ENCODE results near the gene AOC3. TPM values are rescaled to one million over a fixed set of nuclear protein-coding genes. Genes with fewer than 3 reads are reported as not detected.

The AOC3 gene
- total and polyA plus RNA-seq, 2 of the 13 experiments (the other 11 are each of a cell fraction or from before 2014, with no cell fraction given), result 8.7 to 51.7 TPM

DNA sequence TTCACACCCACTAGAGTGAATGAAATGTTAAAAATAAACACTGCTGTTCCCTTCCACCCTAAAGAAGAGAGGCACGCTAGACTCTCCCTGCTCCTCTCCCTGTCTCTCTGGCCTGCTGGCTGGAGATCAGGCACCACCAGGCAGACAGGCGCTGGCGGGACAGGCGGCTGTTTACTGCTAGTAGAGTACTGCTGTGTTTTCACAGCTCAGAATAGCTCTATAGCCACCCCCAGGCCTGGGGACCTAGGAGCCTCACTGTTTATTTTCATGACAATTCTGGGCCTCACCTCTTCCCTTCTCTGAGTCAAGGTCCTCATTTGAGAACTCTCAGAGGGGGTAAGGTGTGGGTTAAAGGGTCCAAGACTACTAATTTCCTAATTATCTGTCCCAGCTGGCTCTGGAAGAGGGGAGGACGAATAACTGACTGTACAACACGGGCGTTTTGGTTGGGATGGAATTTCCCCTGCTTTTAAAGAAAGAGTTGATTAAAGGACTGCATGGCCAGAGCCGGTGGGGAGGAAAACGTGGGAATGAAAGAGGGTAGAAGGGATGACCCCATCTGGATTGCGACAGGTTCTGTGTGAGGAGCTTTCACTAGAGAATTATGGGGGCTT lies 40.6 kb downstream of the AOC3 start (continued):
- TF ChIP-seq KDM1A (CRISPR knock-in tag; IDR thresholded peaks at IDR 0.05) (no peak), ZNF674 (CRISPR knock-in tag; IDR thresholded peaks at IDR 0.05; ENCODE audit: low read depth) (no peak), POLR2A (IDR thresholded peaks at IDR 0.05; ENCODE audit: insufficient read depth in 1 of 2, low read depth in 2 of 2, low read length in 2 of 2) (no peak), CEBPG (CRISPR knock-in tag; IDR thresholded peaks at IDR 0.05) (peak; percentile 28), TFDP2 (CRISPR knock-in tag; IDR thresholded peaks at IDR 0.05) (no peak; the same call in 1 of the 2 replicates), ZNF251 (CRISPR knock-in tag; IDR thresholded peaks at IDR 0.05) (no peak), SUZ12 (IDR thresholded peaks at IDR 0.05; ENCODE audit: low read depth, low read length) (no peak), ZNF484 (CRISPR knock-in tag; IDR thresholded peaks at IDR 0.05; ENCODE audit: borderline replicate concordance, low read depth) (no peak), FOXA1 (IDR thresholded peaks at IDR 0.05) (no peak), FOXA1 (CRISPR knock-in tag; IDR thresholded peaks at IDR 0.05) (peak; percentile 63), XBP1 (CRISPR knock-in tag; IDR thresholded peaks at IDR 0.05) (no peak), ZNF383 (CRISPR knock-in tag; IDR thresholded peaks at IDR 0.05; ENCODE audit: borderline replicate concordance) (no peak), NFE2 (CRISPR knock-in tag; IDR thresholded peaks at IDR 0.05) (no peak), CENPBD1 (CRISPR knock-in tag; IDR thresholded peaks at IDR 0.05; ENCODE audit: borderline replicate concordance, low read depth) (no peak), ZNF12 (CRISPR knock-in tag; IDR thresholded peaks at IDR 0.05) (no peak), ZNF225 (CRISPR knock-in tag; IDR thresholded peaks at IDR 0.05) (no peak), ZNF501 (CRISPR knock-in tag; IDR thresholded peaks at IDR 0.05) (peak; percentile 45; the same call in 1 of the 2 replicates), ZNF441 (CRISPR knock-in tag; IDR thresholded peaks at IDR 0.05; ENCODE audit: borderline replicate concordance) (peak; percentile 59; the same call in 1 of the 2 replicates)
- TF ChIP-seq, protein P1, sequence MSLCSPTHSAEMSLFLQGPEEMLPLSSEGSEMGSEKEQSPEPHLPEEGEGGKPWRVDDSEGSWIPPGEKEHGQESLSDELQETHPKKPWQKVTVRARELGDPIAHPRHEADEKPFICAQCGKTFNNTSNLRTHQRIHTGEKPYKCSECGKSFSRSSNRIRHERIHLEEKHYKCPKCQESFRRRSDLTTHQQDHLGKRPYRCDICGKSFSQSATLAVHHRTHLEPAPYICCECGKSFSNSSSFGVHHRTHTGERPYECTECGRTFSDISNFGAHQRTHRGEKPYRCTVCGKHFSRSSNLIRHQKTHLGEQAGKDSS (CRISPR knock-in tag; IDR thresholded peaks at IDR 0.05; ENCODE audit: borderline replicate concordance, low read depth), result no peak
- TF ChIP-seq, protein P2, sequence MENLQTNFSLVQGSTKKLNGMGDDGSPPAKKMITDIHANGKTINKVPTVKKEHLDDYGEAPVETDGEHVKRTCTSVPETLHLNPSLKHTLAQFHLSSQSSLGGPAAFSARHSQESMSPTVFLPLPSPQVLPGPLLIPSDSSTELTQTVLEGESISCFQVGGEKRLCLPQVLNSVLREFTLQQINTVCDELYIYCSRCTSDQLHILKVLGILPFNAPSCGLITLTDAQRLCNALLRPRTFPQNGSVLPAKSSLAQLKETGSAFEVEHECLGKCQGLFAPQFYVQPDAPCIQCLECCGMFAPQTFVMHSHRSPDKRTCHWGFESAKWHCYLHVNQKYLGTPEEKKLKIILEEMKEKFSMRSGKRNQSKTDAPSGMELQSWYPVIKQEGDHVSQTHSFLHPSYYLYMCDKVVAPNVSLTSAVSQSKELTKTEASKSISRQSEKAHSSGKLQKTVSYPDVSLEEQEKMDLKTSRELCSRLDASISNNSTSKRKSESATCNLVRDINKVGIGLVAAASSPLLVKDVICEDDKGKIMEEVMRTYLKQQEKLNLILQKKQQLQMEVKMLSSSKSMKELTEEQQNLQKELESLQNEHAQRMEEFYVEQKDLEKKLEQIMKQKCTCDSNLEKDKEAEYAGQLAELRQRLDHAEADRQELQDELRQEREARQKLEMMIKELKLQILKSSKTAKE (CRISPR knock-in tag; IDR thresholded peaks at IDR 0.05; ENCODE audit: borderline replicate concordance), result peak; percentile 49; the same call in 1 of the 2 replicates
- TF ChIP-seq, protein P3, sequence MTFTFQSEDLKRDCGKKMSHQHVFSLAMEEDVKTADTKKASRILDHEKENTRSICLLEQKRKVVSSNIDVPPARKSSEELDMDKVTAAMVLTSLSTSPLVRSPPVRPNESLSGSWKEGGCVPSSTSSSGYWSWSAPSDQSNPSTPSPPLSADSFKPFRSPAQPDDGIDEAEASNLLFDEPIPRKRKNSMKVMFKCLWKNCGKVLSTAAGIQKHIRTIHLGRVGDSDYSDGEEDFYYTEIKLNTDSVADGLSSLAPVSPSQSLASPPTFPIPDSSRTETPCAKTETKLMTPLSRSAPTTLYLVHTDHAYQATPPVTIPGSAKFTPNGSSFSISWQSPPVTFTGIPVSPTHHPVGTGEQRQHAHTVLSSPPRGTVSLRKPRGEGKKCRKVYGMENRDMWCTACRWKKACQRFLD (CRISPR knock-in tag; IDR thresholded peaks at IDR 0.05; ENCODE audit: borderline replicate concordance), result no peak
- TF ChIP-seq, protein P4, sequence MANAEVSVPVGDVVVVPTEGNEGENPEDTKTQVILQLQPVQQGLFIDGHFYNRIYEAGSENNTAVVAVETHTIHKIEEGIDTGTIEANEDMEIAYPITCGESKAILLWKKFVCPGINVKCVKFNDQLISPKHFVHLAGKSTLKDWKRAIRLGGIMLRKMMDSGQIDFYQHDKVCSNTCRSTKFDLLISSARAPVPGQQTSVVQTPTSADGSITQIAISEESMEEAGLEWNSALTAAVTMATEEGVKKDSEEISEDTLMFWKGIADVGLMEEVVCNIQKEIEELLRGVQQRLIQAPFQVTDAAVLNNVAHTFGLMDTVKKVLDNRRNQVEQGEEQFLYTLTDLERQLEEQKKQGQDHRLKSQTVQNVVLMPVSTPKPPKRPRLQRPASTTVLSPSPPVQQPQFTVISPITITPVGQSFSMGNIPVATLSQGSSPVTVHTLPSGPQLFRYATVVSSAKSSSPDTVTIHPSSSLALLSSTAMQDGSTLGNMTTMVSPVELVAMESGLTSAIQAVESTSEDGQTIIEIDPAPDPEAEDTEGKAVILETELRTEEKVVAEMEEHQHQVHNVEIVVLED (CRISPR knock-in tag; IDR thresholded peaks at IDR 0.05; ENCODE audit: borderline replicate concordance), result peak; percentile 41; the same call in 1 of the 2 replicates
- TF ChIP-seq, protein P5, sequence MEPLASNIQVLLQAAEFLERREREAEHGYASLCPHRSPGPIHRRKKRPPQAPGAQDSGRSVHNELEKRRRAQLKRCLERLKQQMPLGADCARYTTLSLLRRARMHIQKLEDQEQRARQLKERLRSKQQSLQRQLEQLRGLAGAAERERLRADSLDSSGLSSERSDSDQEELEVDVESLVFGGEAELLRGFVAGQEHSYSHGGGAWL (CRISPR knock-in tag; IDR thresholded peaks at IDR 0.05), result no peak

Data from HepG2 (cell line).